A549 (cell line): ENCODE results near the gene UCKL1.

Source experiments
- CBX2 ChIP-seq: fragments of 200-600 bp; sonication (generic); IDR thresholded peaks from 2 replicates; pipeline ENCODE4 v1.6.1; 2016; ENCODE audit warnings: low read depth, mild to moderate bottlenecking, borderline replicate concordance
- CTCF ChIP-seq: fragments of >200 bp; sonication (Bioruptor Twin); formaldehyde crosslinking; IDR thresholded peaks from 3 replicates; pipeline ENCODE4 v1.5.1; 2016
- E2F6 ChIP-seq: IDR thresholded peaks from 2 replicates; pipeline ENCODE4 v1.6.1; 2012; ENCODE audit warnings: low read depth, borderline replicate concordance
- EHMT2 ChIP-seq: fragments of 200-600 bp; sonication (generic); IDR thresholded peaks from 2 replicates; pipeline ENCODE4 v1.6.1; 2016; ENCODE audit warnings: antibody characterized with exemption, low read depth, mild to moderate bottlenecking, moderate library complexity
- JUNB ChIP-seq: fragments of >200 bp; sonication (Bioruptor Twin); formaldehyde crosslinking; IDR thresholded peaks from 2 replicates; pipeline ENCODE4 v1.6.1; 2016
- POLR2A ChIP-seq: IDR thresholded peaks from 2 replicates; pipeline ENCODE4 v1.6.1; 2012; ENCODE audit warnings: mild to moderate bottlenecking, low read length
- SMC3 ChIP-seq: fragments of >200 bp; sonication (Bioruptor Twin); formaldehyde crosslinking; IDR thresholded peaks from 3 replicates; pipeline ENCODE4 v1.6.1; 2018; ENCODE audit warnings: inconsistent platforms
- ZNF302 ChIP-seq: fragments of 250-450 bp; sonication (Bioruptor Pico); IDR thresholded peaks from 2 replicates; pipeline ENCODE4 v1.9.0; 2021; ENCODE audit warnings: inconsistent platforms, mild to moderate bottlenecking, moderate library complexity

GRCh38 chr20:63955281-63955826 lies 862 bp downstream of the UCKL1 start:
- no peak for TF ChIP-seq CBX2
- TF ChIP-seq CTCF = peak; percentile 52
- TF ChIP-seq SMC3 = peak; percentile 33; the same call in 1 of the 3 replicates
- TF ChIP-seq JUNB = no peak
- no peak for TF ChIP-seq E2F6
- TF ChIP-seq POLR2A = no peak
- TF ChIP-seq EHMT2 = no peak
- TF ChIP-seq ZNF302 (CRISPR knock-in tag) = no peak
